ENCODE data around the gene TRAIP. TPM values are rescaled to one million over a fixed set of nuclear protein-coding genes. Genes with fewer than 3 reads are reported as not detected.

Gene TRAIP
- total and polyA plus RNA-seq, 2 experiments from 2014 or later: 2.5 to 6.6 TPM

DNA sequence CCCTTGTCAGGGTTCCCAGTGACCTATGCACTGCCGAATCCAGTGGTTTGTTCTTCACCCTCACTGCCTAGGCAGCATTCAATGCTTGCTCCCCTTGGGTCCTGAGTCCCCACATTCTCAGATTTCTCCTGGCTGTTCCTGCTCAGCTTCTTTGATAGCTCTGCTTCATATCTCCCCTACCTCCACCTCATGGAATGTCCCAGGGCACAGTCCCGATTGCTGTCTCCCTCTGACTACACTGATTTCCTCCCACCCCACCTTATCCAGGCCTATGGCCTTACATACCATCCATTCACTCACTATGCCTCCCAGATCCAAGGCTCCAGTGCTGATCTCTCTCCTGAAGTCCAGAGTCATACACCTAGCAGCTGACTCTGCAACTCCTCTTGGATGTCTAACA is 55.2 kb downstream of the TRAIP start:
- Histone ChIP-seq H3K9me3 (ENCODE audit: low read depth) (no peaks in the 10 kb centered on the region), H3K79me2 (peaks cover 7% of the 10 kb centered on the region), H3K9me2 (replicated peaks; ENCODE audit: insufficient read depth) (no peaks in the 10 kb centered on the region), H3K27me3 (peaks cover 13% of the 10 kb centered on the region), H3K36me3 (replicated peaks; ENCODE audit: insufficient read depth, low read depth) (no peaks in the 10 kb centered on the region), H3K4me1 (ENCODE audit: insufficient read depth) (peaks cover 5% of the 10 kb centered on the region), H3K4me2 (no peak overlapping the region), H4K20me1 (ENCODE audit: insufficient read depth, poor library complexity, severe bottlenecking) (no peaks in the 10 kb centered on the region), H3K27ac (no peak overlapping the region), H2AFZ (no peak overlapping the region), H3K4me3 (no peak overlapping the region)
- DNase-seq (ENCODE audit: low spot score): peak; percentile 2
- TF ChIP-seq, protein P1, sequence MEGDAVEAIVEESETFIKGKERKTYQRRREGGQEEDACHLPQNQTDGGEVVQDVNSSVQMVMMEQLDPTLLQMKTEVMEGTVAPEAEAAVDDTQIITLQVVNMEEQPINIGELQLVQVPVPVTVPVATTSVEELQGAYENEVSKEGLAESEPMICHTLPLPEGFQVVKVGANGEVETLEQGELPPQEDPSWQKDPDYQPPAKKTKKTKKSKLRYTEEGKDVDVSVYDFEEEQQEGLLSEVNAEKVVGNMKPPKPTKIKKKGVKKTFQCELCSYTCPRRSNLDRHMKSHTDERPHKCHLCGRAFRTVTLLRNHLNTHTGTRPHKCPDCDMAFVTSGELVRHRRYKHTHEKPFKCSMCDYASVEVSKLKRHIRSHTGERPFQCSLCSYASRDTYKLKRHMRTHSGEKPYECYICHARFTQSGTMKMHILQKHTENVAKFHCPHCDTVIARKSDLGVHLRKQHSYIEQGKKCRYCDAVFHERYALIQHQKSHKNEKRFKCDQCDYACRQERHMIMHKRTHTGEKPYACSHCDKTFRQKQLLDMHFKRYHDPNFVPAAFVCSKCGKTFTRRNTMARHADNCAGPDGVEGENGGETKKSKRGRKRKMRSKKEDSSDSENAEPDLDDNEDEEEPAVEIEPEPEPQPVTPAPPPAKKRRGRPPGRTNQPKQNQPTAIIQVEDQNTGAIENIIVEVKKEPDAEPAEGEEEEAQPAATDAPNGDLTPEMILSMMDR (IDR thresholded peaks at IDR 0.05; ENCODE audit: poor library complexity): no peak
- no peak for TF ChIP-seq EZH2phosphoT487 (IDR thresholded peaks at IDR 0.05; ENCODE audit: low read depth, severe bottlenecking, unreplicated experiment)
- no peak for TF ChIP-seq EZH2 (IDR thresholded peaks at IDR 0.05; ENCODE audit: borderline replicate concordance)
- WGBS (ENCODE audit: low lambda C conversion rate, missing lambda C conversion rate): 88% methylated on average over 2 of the region's 2 CpGs

DNA sequence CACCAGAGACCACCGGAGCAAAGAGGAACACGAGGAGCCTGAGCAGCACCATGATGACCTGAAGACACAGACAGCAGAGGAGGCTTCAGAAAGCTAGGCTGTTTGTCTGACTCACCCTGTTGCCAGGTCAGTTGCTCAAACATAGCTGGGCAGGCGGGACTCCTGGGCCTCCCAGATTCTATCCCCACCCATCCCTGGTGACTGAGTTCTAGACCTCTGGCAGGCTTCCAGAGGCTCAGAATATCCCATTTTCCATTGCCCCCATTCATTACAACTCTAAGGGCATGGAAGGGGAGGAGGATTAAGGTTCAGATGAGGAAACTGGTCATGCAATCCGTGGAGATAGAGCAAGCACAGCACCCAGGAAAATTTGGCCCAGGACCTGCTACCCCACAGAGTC is 56.6 kb downstream of the TRAIP start, which contains the start of gene CDHR4:
Gene CDHR4 (minus strand): TSS at position 113 of the 400 bp plus-strand sequence. CDS start 61 bp downstream, at position 52.
- no peak for TF ChIP-seq EZH2 (IDR thresholded peaks at IDR 0.05; ENCODE audit: borderline replicate concordance)
- TF ChIP-seq, protein P1 (IDR thresholded peaks at IDR 0.05; ENCODE audit: poor library complexity): no peak
- no peak for TF ChIP-seq EZH2phosphoT487 (IDR thresholded peaks at IDR 0.05; ENCODE audit: low read depth, severe bottlenecking, unreplicated experiment)
- peaks cover 4% of the 10 kb centered on the region for H3K79me2 ChIP-seq
- H3K9me3 ChIP-seq (ENCODE audit: low read depth): no peaks in the 10 kb centered on the region
- peaks cover 13% of the 10 kb centered on the region for H3K27me3 ChIP-seq
- 78% methylated on average over 4 of the region's 4 CpGs for WGBS (ENCODE audit: low lambda C conversion rate, missing lambda C conversion rate)
- H3K9me2 ChIP-seq (replicated peaks; ENCODE audit: insufficient read depth): no peaks in the 10 kb centered on the region
- no peak within 1 kb of the TSS for H2AFZ ChIP-seq
- no peaks in the 10 kb centered on the region for H3K36me3 ChIP-seq (replicated peaks; ENCODE audit: insufficient read depth, low read depth)
- DNase-seq (ENCODE audit: low spot score): peak; percentile 76
- no peak within 1 kb of the TSS for H3K4me2 ChIP-seq
- no peak within 1 kb of the TSS for H3K27ac ChIP-seq
- no peak within 1 kb of the TSS for H3K4me3 ChIP-seq
- H3K4me1 ChIP-seq (ENCODE audit: insufficient read depth): no peaks in the 10 kb centered on the region
- H4K20me1 ChIP-seq (ENCODE audit: insufficient read depth, poor library complexity, severe bottlenecking): no peaks in the 10 kb centered on the region

DNA sequence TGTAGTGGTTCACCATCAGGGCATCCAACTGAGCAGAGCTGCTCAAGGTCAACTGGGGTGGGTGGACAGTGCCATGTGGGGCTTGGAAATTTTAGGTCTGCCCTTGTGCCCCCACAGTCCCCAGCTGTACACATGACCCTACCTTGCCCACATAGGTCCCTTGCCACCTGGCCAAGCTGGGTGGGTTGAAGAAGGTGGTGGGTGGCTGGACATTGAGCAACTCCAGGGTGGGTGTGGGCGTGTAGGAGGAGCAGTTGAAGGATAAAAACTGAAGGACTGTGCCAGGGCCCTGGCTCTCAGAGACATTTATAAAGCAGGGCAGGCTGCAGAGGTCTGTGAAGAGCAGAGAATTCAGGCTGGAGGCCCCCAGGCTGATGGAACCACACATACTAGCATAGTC is 57.3 kb downstream of the TRAIP start:
- DNase-seq (ENCODE audit: low spot score): no peak
- Histone ChIP-seq H3K4me3 (no peak overlapping the region), H3K4me1 (ENCODE audit: insufficient read depth) (no peaks in the 10 kb centered on the region), H3K9me2 (replicated peaks; ENCODE audit: insufficient read depth) (no peaks in the 10 kb centered on the region), H4K20me1 (ENCODE audit: insufficient read depth, poor library complexity, severe bottlenecking) (no peaks in the 10 kb centered on the region), H3K27ac (no peak overlapping the region), H3K4me2 (no peak overlapping the region), H3K36me3 (replicated peaks; ENCODE audit: insufficient read depth, low read depth) (no peaks in the 10 kb centered on the region), H3K79me2 (peaks cover 4% of the 10 kb centered on the region), H3K27me3 (peaks cover 7% of the 10 kb centered on the region), H2AFZ (no peak overlapping the region), H3K9me3 (ENCODE audit: low read depth) (no peaks in the 10 kb centered on the region)
- 92% methylated on average over 1 of the region's 1 CpG for WGBS (ENCODE audit: low lambda C conversion rate, missing lambda C conversion rate)
- TF ChIP-seq, protein P1 (IDR thresholded peaks at IDR 0.05; ENCODE audit: poor library complexity): no peak
- TF ChIP-seq EZH2phosphoT487 (IDR thresholded peaks at IDR 0.05; ENCODE audit: low read depth, severe bottlenecking, unreplicated experiment) (no peak), EZH2 (IDR thresholded peaks at IDR 0.05; ENCODE audit: borderline replicate concordance) (no peak)
